Stimulated activated CD4-positive, alpha-beta T cell treated with anti-CD3 and anti-CD28 coated beads, Interleukin-2, amount 100 ng/mL, for 4 hours (primary cell): ENCODE results near the gene RPS6KA3.
"Not testable (repeated sequence)": the region's sequence is repeated elsewhere in the genome, so short reads cannot be mapped to it uniquely, and the experiment has no call there.

Source experiments
- DNase-seq: peaks from one replicate; pipeline ENCODE4 v3.0.0-alpha.2; 2020; ENCODE audit warnings: low read depth

RPS6KA3 gene

DNA sequence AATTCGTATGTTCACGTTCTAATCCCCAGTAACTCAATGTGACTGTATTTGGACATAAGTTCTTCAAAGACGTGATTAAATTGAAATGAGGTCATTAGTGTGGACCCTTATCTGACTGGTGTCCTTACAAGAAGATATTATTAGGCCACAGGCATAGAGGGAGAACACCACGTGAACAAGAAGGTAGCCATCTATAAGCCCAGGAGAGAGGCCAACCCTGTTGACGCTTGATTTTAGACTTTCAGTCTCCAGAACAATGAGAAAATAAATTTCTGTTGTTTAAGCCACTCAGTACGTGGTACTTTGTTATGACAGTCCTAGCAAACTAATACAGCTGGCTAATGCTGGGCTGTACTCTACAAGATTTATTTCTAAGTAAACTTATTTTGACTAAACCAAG, 123.6 kb downstream of the RPS6KA3 start:
- DNase-seq = no peak

GRCh38 chrX:20141281-20142220, 125.2 kb downstream of the RPS6KA3 start, which contains the start of gene EIF1AX:
Gene EIF1AX, minus strand, starts transcription at chrX:20141838. Its CDS starts 198 bp downstream, at chrX:20141640.
- peak; percentile 92 for DNase-seq

DNA sequence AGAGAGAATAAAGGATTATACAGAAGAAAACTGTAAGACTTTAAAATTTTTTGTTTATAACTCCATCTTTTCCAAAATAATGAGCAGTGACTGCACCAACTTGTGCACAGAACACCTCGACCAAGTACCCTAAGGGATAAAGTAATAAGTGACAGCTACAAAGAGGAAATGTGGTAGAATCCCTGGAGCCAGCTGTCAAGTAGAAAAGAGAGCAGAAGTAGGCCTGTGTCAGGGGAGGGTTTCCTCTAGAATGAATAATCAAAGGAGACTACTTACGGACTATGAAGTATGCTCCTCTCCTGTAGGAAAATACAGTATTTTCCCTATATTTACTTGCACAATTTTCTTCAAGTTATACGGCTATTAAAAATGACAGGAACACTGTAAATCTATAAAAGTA, 126.3 kb downstream of the RPS6KA3 start:
- DNase-seq = no peak

DNA sequence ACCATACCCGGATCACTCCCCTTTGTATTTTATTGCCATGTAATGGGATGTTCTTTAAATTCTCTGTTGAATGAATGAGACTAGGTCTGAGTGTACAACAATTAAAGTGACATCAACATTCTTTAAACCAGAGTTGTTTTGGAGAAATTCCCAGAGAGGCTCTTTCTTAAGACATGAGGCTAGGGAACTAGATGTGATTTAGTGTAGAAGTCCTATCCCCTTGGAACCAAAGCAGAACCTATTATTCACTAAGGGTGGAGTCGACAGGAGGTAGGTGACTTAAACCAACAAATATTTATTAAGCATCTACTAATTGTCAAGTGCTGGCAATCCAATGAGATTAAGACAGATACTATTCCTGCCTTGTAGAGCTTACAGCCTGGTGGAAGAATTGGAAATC, 126.7 kb downstream of the RPS6KA3 start:
- DNase-seq = no peak

- no peak for DNase-seq
Measured at GRCh38 chrX:20135944-20136343, 130.8 kb downstream of the RPS6KA3 start.

DNA sequence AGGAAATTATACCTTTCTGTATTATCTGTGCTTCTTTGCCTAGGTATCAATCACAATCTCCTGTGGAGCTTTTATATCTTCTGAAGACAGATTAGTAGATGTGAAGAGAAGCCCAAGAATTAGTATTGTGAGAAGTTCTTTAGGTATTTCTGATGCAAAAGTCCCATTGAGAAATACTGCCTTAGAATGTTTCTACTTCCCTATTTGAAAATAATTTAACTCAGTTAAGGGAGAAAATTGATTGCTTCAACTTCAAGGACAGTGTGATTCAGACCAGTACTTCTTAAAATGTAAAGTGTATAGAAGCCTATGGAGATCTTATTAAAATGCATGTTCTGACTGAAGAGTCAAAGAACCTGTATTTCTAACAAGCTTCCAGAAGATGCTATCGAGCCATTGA, 134.0 kb downstream of the RPS6KA3 start:
- no peak for DNase-seq

- DNase-seq = no peak
Measured at GRCh38 chrX:20130357-20130756, 136.4 kb downstream of the RPS6KA3 start.

DNA sequence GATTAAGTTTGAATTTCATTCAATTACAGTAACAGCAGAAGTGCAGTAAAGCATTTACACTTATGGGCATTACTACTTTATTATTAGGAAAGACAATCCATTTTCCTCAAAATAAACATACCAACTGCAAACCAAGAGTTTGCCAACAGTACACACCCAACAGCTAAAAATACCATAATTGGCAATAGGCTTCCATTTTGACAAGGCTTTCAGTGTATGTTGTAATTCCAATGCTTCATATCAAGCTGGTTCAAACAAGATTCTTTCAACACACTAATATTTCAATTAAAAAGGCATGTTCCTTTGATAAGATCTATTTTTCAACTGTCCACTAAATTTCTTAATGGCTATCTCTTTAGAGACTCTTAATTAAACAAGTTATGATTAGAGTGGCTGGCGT, 137.2 kb downstream of the RPS6KA3 start:
- no peak for DNase-seq

DNA sequence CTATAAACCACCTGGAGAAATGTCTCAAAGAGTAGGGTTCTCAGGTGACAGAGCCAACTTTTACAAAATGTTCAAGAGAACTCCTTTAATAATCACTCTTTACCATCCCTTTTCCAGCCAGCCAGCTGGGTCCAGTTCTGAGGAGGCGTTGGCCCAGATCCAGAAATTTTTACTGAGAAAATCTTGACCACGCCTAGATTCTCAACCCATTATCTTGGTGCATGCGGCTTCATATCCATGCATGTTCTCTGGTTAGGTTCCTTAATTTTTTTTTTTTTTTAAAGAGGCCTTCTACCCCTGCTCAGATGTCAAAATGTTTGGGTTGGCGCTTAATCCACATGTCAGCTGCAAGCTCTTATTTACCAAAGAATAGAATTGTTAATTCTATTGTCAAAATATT, 138.0 kb downstream of the RPS6KA3 start:
- DNase-seq = no peak

DNA sequence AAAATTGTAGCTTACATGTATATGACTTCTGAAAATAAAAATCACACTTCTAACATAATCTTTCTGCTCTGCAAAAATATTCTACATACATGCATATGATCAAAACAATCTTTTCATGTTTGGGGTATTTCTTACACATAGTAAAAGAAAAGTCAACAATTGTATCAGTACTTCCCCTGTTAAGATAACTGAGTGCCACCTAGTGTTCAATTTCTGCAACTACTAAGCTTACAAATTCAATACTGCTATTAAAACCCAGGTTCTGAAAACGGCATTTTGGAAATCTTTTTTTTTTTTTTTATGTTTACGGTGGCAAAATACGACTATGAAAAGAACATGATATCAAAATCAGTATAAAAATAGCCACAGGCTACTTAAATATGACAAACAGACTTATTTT, 139.3 kb downstream of the RPS6KA3 start:
- not testable (repeated sequence) for DNase-seq

DNA sequence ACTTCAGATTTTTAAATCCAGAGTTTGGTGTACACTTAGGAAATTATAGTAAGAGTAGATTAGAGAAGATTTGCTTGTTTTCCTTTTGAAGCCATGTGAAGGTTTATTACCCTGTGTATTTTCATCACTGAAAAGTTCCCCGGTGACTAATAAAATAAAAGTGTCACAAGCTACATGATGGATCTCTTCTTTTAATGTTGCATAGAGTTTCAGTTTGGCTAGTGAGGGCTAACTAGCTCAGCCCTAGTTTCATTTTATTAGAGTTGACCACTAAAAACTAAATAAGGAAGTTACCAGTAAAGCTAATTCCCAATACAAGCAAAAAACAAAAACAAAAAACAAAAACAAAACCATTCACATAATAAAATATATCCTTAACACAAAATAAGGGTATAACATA, 139.9 kb downstream of the RPS6KA3 start:
- not testable (repeated sequence) for DNase-seq

GRCh38 chrX:20124964-20125363, 141.7 kb downstream of the RPS6KA3 start:
- DNase-seq = no peak

DNA sequence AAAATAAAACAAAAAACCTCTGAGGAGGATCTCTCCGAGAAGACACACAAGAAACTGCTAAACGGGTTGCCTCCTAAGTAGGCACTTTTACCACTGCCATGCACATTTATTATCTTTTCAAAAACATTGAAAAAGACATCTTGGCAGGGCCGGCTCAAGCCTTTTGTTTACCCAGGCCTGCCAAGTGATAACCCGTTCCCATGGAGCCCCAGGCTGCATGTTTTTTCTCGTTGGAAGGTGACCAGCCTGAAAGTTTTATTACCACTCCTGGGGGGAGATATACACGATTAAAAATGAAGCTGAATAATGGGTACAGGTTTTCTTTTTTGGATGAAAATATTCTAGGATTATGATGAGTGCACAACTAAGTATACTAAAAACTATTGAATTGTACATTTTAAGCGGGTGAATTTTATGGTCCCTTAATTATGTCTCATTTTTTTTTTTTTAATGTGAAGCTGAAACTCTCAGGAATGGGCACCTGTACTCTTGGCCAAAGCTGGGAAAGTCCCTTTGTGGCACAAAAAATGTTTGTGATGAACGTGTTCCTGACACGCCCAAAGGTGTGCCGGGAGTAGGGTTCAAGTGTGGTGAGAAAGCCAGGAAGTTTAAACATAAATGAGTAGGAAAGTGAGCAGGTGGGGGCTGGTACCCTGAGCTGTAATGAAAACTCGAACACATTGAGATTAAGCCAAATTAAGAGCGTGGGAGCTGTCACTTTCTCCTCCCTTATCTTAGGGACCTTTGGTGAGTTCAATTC, 148.5 kb downstream of the RPS6KA3 start:
- DNase-seq = no peak

DNA sequence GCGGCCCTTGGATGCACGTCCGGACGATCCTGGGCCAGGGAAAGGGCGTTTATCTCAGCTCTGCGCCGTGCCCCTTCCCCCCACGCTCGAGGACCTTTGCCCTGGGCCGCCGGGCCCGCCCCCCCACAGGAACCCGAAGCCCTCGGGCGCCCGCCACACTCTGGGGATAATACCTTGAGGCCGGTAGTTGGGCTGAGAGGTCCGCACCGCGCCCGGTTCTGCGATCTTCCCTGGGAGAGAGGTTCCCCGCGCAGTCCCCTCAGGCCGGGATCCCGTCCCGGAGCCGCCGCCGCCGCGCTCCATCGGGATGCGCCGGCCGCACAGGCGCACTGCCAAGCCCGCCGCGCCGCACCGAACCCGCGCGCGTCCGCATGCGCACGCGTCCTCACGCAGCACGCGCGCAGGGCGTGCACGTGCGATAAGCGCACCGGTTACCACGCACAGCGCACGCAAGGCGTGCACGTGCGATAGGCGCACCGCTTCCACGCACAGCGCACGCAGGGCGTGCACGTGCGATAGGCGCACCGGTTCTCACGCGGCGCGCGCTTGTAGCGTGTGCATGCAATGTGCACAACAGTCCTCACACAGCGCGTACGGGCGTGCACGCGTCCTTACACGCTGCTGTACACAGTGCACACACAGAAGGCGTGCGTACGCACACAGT, 150.0 kb downstream of the RPS6KA3 start, which contains the start of gene MAP7D2:
TSS of gene MAP7D2 (minus strand) at position 331 of the 664 bp plus-strand sequence. CDS start at position 303, 28 bp downstream.
- DNase-seq = no peak

- DNase-seq = no peak
Measured at GRCh38 chrX:20116087-20116576, 150.6 kb downstream of the RPS6KA3 start.

GRCh38 chrX:20112022-20112774, 154.5 kb downstream of the RPS6KA3 start:
- no peak for DNase-seq

- no peak for DNase-seq
Measured at GRCh38 chrX:20111271-20111670, 155.4 kb downstream of the RPS6KA3 start.

- DNase-seq = no peak
Measured at GRCh38 chrX:20101934-20102581, 164.7 kb downstream of the RPS6KA3 start.
